Trophoblast cell (in vitro differentiated cells and primary cell): ENCODE data around the gene ABCA7. TPM values are rescaled to one million over a fixed set of nuclear protein-coding genes. Genes with fewer than 3 reads are reported as not detected.
A peak's percentile ranks its signal among the peaks of the same experiment; 100 is the strongest.

Experiments
- DNase-seq, 2 donors: peaks; one replicate each; pipeline ENCODE4 v3.0.0-alpha.2; 2016
- H2AFZ ChIP-seq: 2 replicates; pipeline ENCODE4 v1.6.1; 2013; ENCODE audit warnings: low read length, moderate library complexity, mild to moderate bottlenecking; ENCODE audit not compliant: insufficient read depth, poor library complexity
- H2AK5ac ChIP-seq: 2 replicates; pipeline ENCODE4 v1.6.1; 2013; ENCODE audit warnings: mild to moderate bottlenecking, low read length
- H2BK120ac ChIP-seq: 2 replicates; pipeline ENCODE4 v1.6.1; 2013; ENCODE audit warnings: low read length, mild to moderate bottlenecking, moderate library complexity; ENCODE audit not compliant: insufficient read depth, poor library complexity
- H2BK12ac ChIP-seq: 2 replicates; pipeline ENCODE4 v1.6.1; 2013; ENCODE audit warnings: mild to moderate bottlenecking, low read length, moderate library complexity
- H2BK5ac ChIP-seq: 2 replicates; pipeline ENCODE4 v1.6.1; 2013; ENCODE audit warnings: low read length, low read depth, moderate library complexity, mild to moderate bottlenecking; ENCODE audit not compliant: poor library complexity
- H3K14ac ChIP-seq: 2 replicates; pipeline ENCODE4 v1.6.1; 2013; ENCODE audit warnings: mild to moderate bottlenecking, low read length
- H3K18ac ChIP-seq: 2 replicates; pipeline ENCODE4 v1.6.1; 2013; ENCODE audit warnings: mild to moderate bottlenecking, low read length
- H3K23ac ChIP-seq: 2 replicates; pipeline ENCODE4 v1.6.1; 2013; ENCODE audit warnings: low read length
- H3K27ac ChIP-seq: 2 replicates; pipeline ENCODE4 v1.5.1; 2013; ENCODE audit warnings: low read depth, mild to moderate bottlenecking, inconsistent platforms, low read length, moderate library complexity
- H3K27me3 ChIP-seq: 2 replicates; pipeline ENCODE4 v1.6.1; 2013; ENCODE audit warnings: inconsistent platforms, mild to moderate bottlenecking, low read length, moderate library complexity; ENCODE audit not compliant: insufficient read depth
- H3K36me3 ChIP-seq, 2 experiments: 1 replicate in 1 of 2; 2 replicates in 1 of 2; pipeline ENCODE4 v1.6.1; 2013; ENCODE audit warnings: low read length in 2 of 2, mild to moderate bottlenecking in 2 of 2, moderate library complexity in 1 of 2; ENCODE audit not compliant: insufficient read depth in 2 of 2, control insufficient read depth in 1 of 2
- H3K4ac ChIP-seq: 2 replicates; pipeline ENCODE4 v1.6.1; 2013; ENCODE audit warnings: low read depth, mild to moderate bottlenecking, low read length, moderate library complexity
- H3K4me1 ChIP-seq, 2 experiments: 1 replicate in 1 of 2; 2 replicates in 1 of 2; pipeline ENCODE4 v1.6.1; 2013; ENCODE audit warnings: low read length in 2 of 2, mild to moderate bottlenecking in 2 of 2, moderate library complexity in 1 of 2; ENCODE audit not compliant: insufficient read depth in 2 of 2, control insufficient read depth in 1 of 2
- H3K4me2 ChIP-seq: 2 replicates; pipeline ENCODE4 v1.6.1; 2013; ENCODE audit warnings: inconsistent platforms, mild to moderate bottlenecking, low read length, moderate library complexity
- H3K4me3 ChIP-seq: 2 replicates; pipeline ENCODE4 v1.5.1; 2013; ENCODE audit warnings: mild to moderate bottlenecking, low read depth, low read length, inconsistent platforms
- H3K79me1 ChIP-seq: one replicate; pipeline ENCODE4 v1.6.1; 2013; ENCODE audit warnings: low read length
- H3K79me2 ChIP-seq: 2 replicates; pipeline ENCODE4 v1.6.1; 2013; ENCODE audit warnings: low read length, mild to moderate bottlenecking; ENCODE audit not compliant: control insufficient read depth, insufficient read depth, poor library complexity
- H3K9ac ChIP-seq: 2 replicates; pipeline ENCODE4 v1.6.1; 2013; ENCODE audit warnings: mild to moderate bottlenecking, low read length
- H3K9me3 ChIP-seq: 2 replicates; pipeline ENCODE4 v1.6.1; 2013; ENCODE audit warnings: low read depth, mild to moderate bottlenecking, control low read depth, inconsistent platforms, low read length; ENCODE audit not compliant: insufficient read depth
- H4K12ac ChIP-seq: 2 replicates; pipeline ENCODE4 v1.6.1; 2013; ENCODE audit warnings: low read depth, mild to moderate bottlenecking, low read length, moderate library complexity
- H4K8ac ChIP-seq: 2 replicates; pipeline ENCODE4 v1.6.1; 2013; ENCODE audit warnings: low read depth, mild to moderate bottlenecking, low read length, moderate library complexity
- H4K91ac ChIP-seq: one replicate; pipeline ENCODE4 v1.6.1; 2013; ENCODE audit warnings: low read depth, mild to moderate bottlenecking, low read length, moderate library complexity
- WGBS: extraction: QIAGEN DNeasy Blood & Tissue Kit; methylation state at CpG from one replicate; pipeline ENCODE4 v1.1.7; 2013; ENCODE audit warnings: missing lambda C conversion rate; ENCODE audit not compliant: insufficient read length, insufficient coverage; ENCODE audit errors: extremely low coverage; 5-methylcytosine and 5-hydroxymethylcytosine counted together
- polyA plus RNA-seq: library from polyadenylated mRNA; stranded (reverse); fragments of 200-250 nt; gene quantifications from 2 replicates; pipeline ENCODE4 v1.2.3, GENCODE V29; 2013

The ABCA7 gene
- 26.8 and 27.6 TPM in 2 replicates for polyA plus RNA-seq

GRCh38 chr19:1039646-1040475 is at the start of gene ABCA7:
Gene ABCA7, plus strand, starts transcription at chr19:1040107. Its CDS starts 1,255 bp downstream, at chr19:1041362.
- peak within 1 kb of the TSS; percentile 31 for H4K8ac ChIP-seq
- H4K91ac ChIP-seq, result peak within 1 kb of the TSS; percentile 9
- H3K79me2 ChIP-seq, result no peaks in the 10 kb centered on the region
- peaks cover 3 to 8% of the 10 kb centered on the region in 2 experiments for H3K4me1 ChIP-seq
- H3K36me3 ChIP-seq, result peaks cover 43 to 48% of the 10 kb centered on the region in 2 experiments
- H2BK12ac ChIP-seq, result no peak within 1 kb of the TSS
- H3K18ac ChIP-seq, result peak within 1 kb of the TSS; percentile 7
- peak within 1 kb of the TSS; percentile 33 for H3K27ac ChIP-seq
- H3K79me1 ChIP-seq, result no peaks in the 10 kb centered on the region
- peak; percentile 99 to 100 for DNase-seq
- no peaks in the 10 kb centered on the region for H3K27me3 ChIP-seq
- no CpG with 5 or more reads among the region's 56 CpGs for WGBS
- no peak within 1 kb of the TSS for H3K23ac ChIP-seq
- H2AFZ ChIP-seq, result peak within 1 kb of the TSS; percentile 23
- H3K14ac ChIP-seq, result peak within 1 kb of the TSS; percentile 25
- H4K12ac ChIP-seq, result peak within 1 kb of the TSS; percentile 2
- H2BK120ac ChIP-seq, result no peak within 1 kb of the TSS
- no peaks in the 10 kb centered on the region for H3K9me3 ChIP-seq
- H2BK5ac ChIP-seq, result no peak within 1 kb of the TSS
- no peak within 1 kb of the TSS for H3K4ac ChIP-seq
- H3K4me3 ChIP-seq, result peak within 1 kb of the TSS; percentile 72
- no peak within 1 kb of the TSS for H2AK5ac ChIP-seq
- peak within 1 kb of the TSS; percentile 70 for H3K9ac ChIP-seq
- peak within 1 kb of the TSS; percentile 63 for H3K4me2 ChIP-seq

GRCh38 chr19:990119-990571 is 49.8 kb upstream of the ABCA7 start:
- no peak overlapping the region for H4K91ac ChIP-seq
- H3K14ac ChIP-seq, result no peak overlapping the region
- no peak overlapping the region for H3K4me3 ChIP-seq

GRCh38 chr19:990746-991145 is 49.2 kb upstream of the ABCA7 start:
- H3K4me1 ChIP-seq, result peaks cover 15 to 17% of the 10 kb centered on the region in 2 experiments
- H2BK120ac ChIP-seq, result no peak overlapping the region
- no peak overlapping the region for H4K8ac ChIP-seq
- H2BK12ac ChIP-seq, result no peak overlapping the region
- peaks cover 6% of the 10 kb centered on the region for H3K9me3 ChIP-seq
- no peak overlapping the region for H3K14ac ChIP-seq
- DNase-seq, result no peak
- no peak overlapping the region for H3K18ac ChIP-seq
- H3K4ac ChIP-seq, result no peak overlapping the region
- no peak overlapping the region for H3K4me3 ChIP-seq
- no CpG with 5 or more reads among the region's 23 CpGs for WGBS
- H2AFZ ChIP-seq, result no peak overlapping the region
- no peak overlapping the region for H3K27ac ChIP-seq
- H2AK5ac ChIP-seq, result no peak overlapping the region
- H4K12ac ChIP-seq, result no peak overlapping the region
- no peak overlapping the region for H4K91ac ChIP-seq
- H2BK5ac ChIP-seq, result no peak overlapping the region
- no peak overlapping the region for H3K9ac ChIP-seq
- H3K4me2 ChIP-seq, result no peak overlapping the region
- H3K27me3 ChIP-seq, result no peaks in the 10 kb centered on the region
- H3K79me1 ChIP-seq, result peaks cover 9% of the 10 kb centered on the region
- no peaks in the 10 kb centered on the region for H3K79me2 ChIP-seq
- H3K23ac ChIP-seq, result no peak overlapping the region
- peaks cover 68 to 75% of the 10 kb centered on the region in 2 experiments for H3K36me3 ChIP-seq

More at GRCh38 chr19:990119-990571, 49.8 kb upstream of the ABCA7 start:
- H2BK120ac ChIP-seq, result no peak overlapping the region
- no CpG with 5 or more reads among the region's 27 CpGs for whole genome bisulfite sequencing
- peaks cover 13 to 17% of the 10 kb centered on the region in 2 experiments for H3K4me1 ChIP-seq
- no peak overlapping the region for H4K8ac ChIP-seq
- no peak overlapping the region for H2AFZ ChIP-seq
- no peak overlapping the region for H2BK12ac ChIP-seq
- no peak overlapping the region for H3K4ac ChIP-seq
- H3K27me3 ChIP-seq, result no peaks in the 10 kb centered on the region
- no peak overlapping the region for H2AK5ac ChIP-seq
- H4K12ac ChIP-seq, result no peak overlapping the region
- no peak overlapping the region for H3K27ac ChIP-seq
- no peak overlapping the region for H3K4me2 ChIP-seq
- no peak overlapping the region for H3K18ac ChIP-seq
- H3K79me1 ChIP-seq, result peaks cover 9% of the 10 kb centered on the region
- H2BK5ac ChIP-seq, result no peak overlapping the region
- no peak overlapping the region for H3K23ac ChIP-seq
- no peak overlapping the region for H3K9ac ChIP-seq
- no peaks in the 10 kb centered on the region for H3K79me2 ChIP-seq
- H3K36me3 ChIP-seq, result peaks cover 71 to 76% of the 10 kb centered on the region in 2 experiments
- H3K9me3 ChIP-seq, result peaks cover 4% of the 10 kb centered on the region
- no peak for DNase-seq

- peaks cover 62 to 69% of the 10 kb centered on the region in 2 experiments for H3K36me3 ChIP-seq
- H3K79me1 ChIP-seq, result peaks cover 9% of the 10 kb centered on the region
- no peaks in the 10 kb centered on the region for H3K79me2 ChIP-seq
- peak; percentile 57 to 61 for DNase-seq
- H3K27ac ChIP-seq, result no peak overlapping the region
- no CpG with 5 or more reads among the region's 47 CpGs for whole genome bisulfite sequencing
- no peak overlapping the region for H3K4ac ChIP-seq
- H3K27me3 ChIP-seq, result no peaks in the 10 kb centered on the region
- no peak overlapping the region for H4K91ac ChIP-seq
- no peak overlapping the region for H3K18ac ChIP-seq
- H2BK120ac ChIP-seq, result no peak overlapping the region
- H4K8ac ChIP-seq, result no peak overlapping the region
- no peak overlapping the region for H3K4me3 ChIP-seq
- H3K14ac ChIP-seq, result no peak overlapping the region
- H3K23ac ChIP-seq, result no peak overlapping the region
- no peak overlapping the region for H3K9ac ChIP-seq
- no peak overlapping the region for H4K12ac ChIP-seq
- no peak overlapping the region for H2BK5ac ChIP-seq
- H3K9me3 ChIP-seq, result peaks cover 5% of the 10 kb centered on the region
- H3K4me1 ChIP-seq, result peaks cover 21 to 23% of the 10 kb centered on the region in 2 experiments
- H2BK12ac ChIP-seq, result no peak overlapping the region
- H2AFZ ChIP-seq, result no peak overlapping the region
- H3K4me2 ChIP-seq, result no peak overlapping the region
- no peak overlapping the region for H2AK5ac ChIP-seq
Observed at GRCh38 chr19:991174-991931, 48.6 kb upstream of the ABCA7 start.
